IMR-90 (cell line): Measurements from ENCODE around the gene PIMREG. TPM values are rescaled to one million over a fixed set of nuclear protein-coding genes. Genes with fewer than 3 reads are reported as not detected.

Experiments used
- ATAC-seq: fragments of 200-7000 bp; cut with Tn5 transposase; 2 replicates; pipeline ENCODE4 v1.9.1; 2020; ENCODE audit warnings: low read depth, mild to moderate bottlenecking, moderate library complexity
- BruUV-seq: library from RNA; stranded (reverse); fragments of 400-500 nt; replicated peaks from 2 replicates; lab custom pipeline; 2021; lab: Mats Ljungman, UMichigan
- CTCF ChIA-PET: fragments of 300-600 bp; formaldehyde crosslinking; extraction: SDS; loops from one replicate; lab custom pipeline; 2021; ENCODE audit warnings: antibody characterized with exemption; lab: Yijun Ruan, JAX
- POLR2A ChIA-PET: fragments of 300-600 bp; sonication (Branson Sonifier 250); formaldehyde crosslinking; loops from one replicate; lab custom pipeline; 2022; ENCODE audit warnings: antibody characterized with exemption; ENCODE audit not compliant: unreplicated experiment; lab: Charles Lee
- DNase-seq: peaks from one replicate; pipeline ENCODE4 v3.0.0; 2013
- H2AFZ ChIP-seq: replicated peaks from 2 replicates; pipeline ENCODE3; 2013; ENCODE audit warnings: low read length, mild to moderate bottlenecking; ENCODE audit not compliant: poor library complexity
- H2AK5ac ChIP-seq: 2 replicates; pipeline ENCODE4 v1.6.1; 2013; ENCODE audit warnings: low read depth, low read length, inconsistent platforms
- H2AK9ac ChIP-seq: replicated peaks from 2 replicates; pipeline ENCODE3; 2013; ENCODE audit warnings: mild to moderate bottlenecking, low read depth, low read length, moderate library complexity; ENCODE audit not compliant: poor library complexity
- H2BK120ac ChIP-seq: 2 replicates; pipeline ENCODE4 v1.6.1; 2013; ENCODE audit warnings: low read depth, low read length, inconsistent platforms
- H2BK15ac ChIP-seq: 3 replicates; pipeline ENCODE4 v1.6.1; 2013; ENCODE audit warnings: low read depth, low read length, inconsistent platforms
- H2BK20ac ChIP-seq: 2 replicates; pipeline ENCODE4 v1.6.1; 2013; ENCODE audit warnings: low read depth, mild to moderate bottlenecking, inconsistent platforms, low read length, moderate library complexity
- H2BK5ac ChIP-seq: 2 replicates; pipeline ENCODE4 v1.6.1; 2013; ENCODE audit warnings: mild to moderate bottlenecking, low read depth, low read length, inconsistent platforms; ENCODE audit not compliant: poor library complexity, severe bottlenecking
- H3K14ac ChIP-seq: replicated peaks from 2 replicates; pipeline ENCODE4 v1.6.1; 2013; ENCODE audit warnings: low read depth, low read length, inconsistent platforms
- H3K18ac ChIP-seq: 2 replicates; pipeline ENCODE4 v1.6.1; 2013; ENCODE audit warnings: low read depth, low read length, control low read depth
- H3K23ac ChIP-seq: 2 replicates; pipeline ENCODE4 v1.6.1; 2013; ENCODE audit warnings: low read depth, low read length, inconsistent platforms
- H3K27ac ChIP-seq: 2 replicates; pipeline ENCODE4 v1.5.1; 2013; ENCODE audit warnings: mild to moderate bottlenecking, control low read depth, low read length; ENCODE audit not compliant: insufficient read depth
- H3K27me3 ChIP-seq: 2 replicates; pipeline ENCODE4 v1.6.1; 2013; ENCODE audit warnings: low read length; ENCODE audit not compliant: control insufficient read depth, insufficient read depth
- H3K36me3 ChIP-seq: 2 replicates; pipeline ENCODE4 v1.6.1; 2013; ENCODE audit warnings: low read length, mixed read lengths; ENCODE audit not compliant: control insufficient read depth, insufficient read depth
- H3K4ac ChIP-seq: 2 replicates; pipeline ENCODE4 v1.6.1; 2013; ENCODE audit warnings: low read depth, low read length, inconsistent platforms
- H3K4me1 ChIP-seq: 2 replicates; pipeline ENCODE4 v1.6.1; 2013; ENCODE audit warnings: low read length, mixed read lengths; ENCODE audit not compliant: control insufficient read depth, insufficient read depth
- H3K4me2 ChIP-seq: 2 replicates; pipeline ENCODE4 v1.6.1; 2013; ENCODE audit warnings: low read depth, mild to moderate bottlenecking, control low read depth, low read length, moderate library complexity
- H3K4me3 ChIP-seq: 2 replicates; pipeline ENCODE4 v1.5.1; 2013; ENCODE audit warnings: low read depth, mild to moderate bottlenecking, control low read depth, low read length, moderate library complexity; ENCODE audit not compliant: insufficient read depth
- H3K56ac ChIP-seq: 2 replicates; pipeline ENCODE4 v1.6.1; 2013; ENCODE audit warnings: low read length, inconsistent platforms; ENCODE audit not compliant: insufficient read depth; ENCODE audit errors: extremely low read depth
- H3K79me1 ChIP-seq, 2 experiments: 2 replicates each; pipeline ENCODE4 v1.6.1; 2013; ENCODE audit warnings: low read length in 2 of 2, inconsistent platforms in 1 of 2, low read depth in 1 of 2
- H3K9ac ChIP-seq: 2 replicates; pipeline ENCODE4 v1.6.1; 2013; ENCODE audit warnings: low read depth, low read length, control low read depth
- H3K9me1 ChIP-seq: 2 replicates; pipeline ENCODE4 v1.6.1; 2013; ENCODE audit warnings: low read length, inconsistent platforms; ENCODE audit not compliant: insufficient read depth
- H3K9me3 ChIP-seq: 2 replicates; pipeline ENCODE4 v1.6.1; 2013; ENCODE audit warnings: low read length; ENCODE audit not compliant: control insufficient read depth, insufficient read depth
- H4K20me1 ChIP-seq: 2 replicates; pipeline ENCODE4 v1.6.1; 2013; ENCODE audit warnings: low read length, inconsistent platforms; ENCODE audit not compliant: insufficient read depth
- H4K5ac ChIP-seq: 2 replicates; pipeline ENCODE4 v1.6.1; 2013; ENCODE audit warnings: mild to moderate bottlenecking, low read depth, low read length, control low read depth
- H4K8ac ChIP-seq, 2 experiments: 2 replicates each; pipeline ENCODE4 v1.6.1; 2013; ENCODE audit warnings: low read depth in 2 of 2, low read length in 2 of 2, control low read depth in 1 of 2, inconsistent platforms in 1 of 2
- H4K91ac ChIP-seq: 2 replicates; pipeline ENCODE4 v1.6.1; 2013; ENCODE audit warnings: low read depth, low read length, inconsistent platforms; ENCODE audit not compliant: insufficient read depth
- BHLHE40 ChIP-seq: fragments of 150-350 bp; IDR thresholded peaks from 2 replicates; pipeline ENCODE4 v1.6.1; 2016; ENCODE audit warnings: mild to moderate bottlenecking, low read depth, low read length
- CEBPB ChIP-seq: IDR thresholded peaks from 2 replicates; pipeline ENCODE4 v1.6.1; 2012; ENCODE audit warnings: low read depth, low read length, improper control_type of control experiment
- CHD1 ChIP-seq: IDR thresholded peaks from 2 replicates; pipeline ENCODE4 v1.6.1; 2012; ENCODE audit warnings: low read depth, low read length, improper control_type of control experiment
- CTCF ChIP-seq: conservative IDR thresholded peaks from 2 replicates; pipeline ENCODE4 v1.5.1; 2012; ENCODE audit warnings: mild to moderate bottlenecking, low read depth, low read length, improper control_type of control experiment
- ELK1 ChIP-seq: fragments of 150-350 bp; IDR thresholded peaks from 2 replicates; pipeline ENCODE4 v1.6.1; 2016; ENCODE audit warnings: low read depth, mild to moderate bottlenecking, low read length, moderate library complexity, borderline replicate concordance
- FOS ChIP-seq: fragments of 150-350 bp; IDR thresholded peaks from 2 replicates; pipeline ENCODE4 v1.6.1; 2016; ENCODE audit warnings: low read depth, low read length
- MAFK ChIP-seq: IDR thresholded peaks from 2 replicates; pipeline ENCODE4 v1.6.1; 2012; ENCODE audit warnings: low read depth, low read length, improper control_type of control experiment
- MAZ ChIP-seq: IDR thresholded peaks from 2 replicates; pipeline ENCODE4 v1.6.1; 2012; ENCODE audit warnings: low read depth, mild to moderate bottlenecking, low read length, improper control_type of control experiment, moderate library complexity, borderline replicate concordance
- MXI1 ChIP-seq: IDR thresholded peaks from 2 replicates; pipeline ENCODE4 v1.6.1; 2012; ENCODE audit warnings: low read depth, mild to moderate bottlenecking, low read length, moderate library complexity, borderline replicate concordance
- NFE2L2 ChIP-seq: fragments of 150-350 bp; IDR thresholded peaks from 2 replicates; pipeline ENCODE4 v1.6.1; 2016; ENCODE audit warnings: low read depth, mild to moderate bottlenecking, low read length
- POLR2A ChIP-seq: IDR thresholded peaks from 2 replicates; pipeline ENCODE4 v1.6.1; 2012; ENCODE audit warnings: mild to moderate bottlenecking, low read depth, low read length
- RAD21 ChIP-seq: IDR thresholded peaks from 2 replicates; pipeline ENCODE4 v1.6.1; 2012; ENCODE audit warnings: low read length, improper control_type of control experiment
- RCOR1 ChIP-seq: IDR thresholded peaks from 2 replicates; pipeline ENCODE4 v1.6.1; 2012; ENCODE audit warnings: mild to moderate bottlenecking, low read length, improper control_type of control experiment; ENCODE audit not compliant: insufficient replicate concordance
- RFX5 ChIP-seq: IDR thresholded peaks from 2 replicates; pipeline ENCODE4 v1.8.0; 2012; ENCODE audit warnings: low read depth, mild to moderate bottlenecking, low read length, moderate library complexity
- SMC3 ChIP-seq: fragments of 150-350 bp; IDR thresholded peaks from 2 replicates; pipeline ENCODE4 v1.6.1; 2016; ENCODE audit warnings: low read depth, mild to moderate bottlenecking, antibody characterized with exemption, low read length, moderate library complexity
- USF2 ChIP-seq: fragments of 150-350 bp; IDR thresholded peaks from 2 replicates; pipeline ENCODE4 v1.6.1; 2017; ENCODE audit warnings: mild to moderate bottlenecking, antibody characterized with exemption, low read length, low read depth
- WGBS, 2 experiments: methylation state at CpG; one replicate each; pipeline versions ENCODE4 v1.1.5 to v1.1.7; 2013; ENCODE audit warnings: missing lambda C conversion rate in 2 of 2; ENCODE audit not compliant: insufficient read length in 1 of 2; ENCODE audit errors: extremely low coverage in 2 of 2; 5-methylcytosine and 5-hydroxymethylcytosine counted together
- dilution Hi-C: fragments of 300-500 bp; cut with HindIII; formaldehyde crosslinking; loops from one replicate; pipeline ENCODE4 v1.14.3; 2018; ENCODE audit warnings: low sequenced_read_pairs; ENCODE audit not compliant: unreplicated experiment
- in situ Hi-C: fragments of 300-500 bp; cut with MboI; formaldehyde crosslinking; loops from 3 replicates; pipeline ENCODE4 v1.14.3; 2019; ENCODE audit warnings: low sequenced_read_pairs, inconsistent platforms, mixed read lengths
- intact Hi-C: fragments of 100-400 bp; cut with micrococcal nuclease; formaldehyde crosslinking; loops from 2 replicates; pipeline ENCODE4 v1.10.0; 2022
- polyA plus RNA-seq, 3 experiments: library from polyadenylated mRNA; depleted of rRNA; stranded (reverse); fragments of >200 nt; gene quantifications; 2 replicates each; pipeline ENCODE4 v1.2.3, GENCODE V29; 2012; ENCODE audit warnings: low replicate concordance in 1 of 3
- total RNA-seq: library from RNA; depleted of rRNA; stranded (reverse); fragments of >200 nt; gene quantifications from 2 replicates; pipeline ENCODE4 v1.2.3, GENCODE V29; 2012

PIMREG gene
- total and polyA plus RNA-seq, 2 of the 4 experiments (the other 2 are of a cell fraction): 21.5 to 25.9 TPM

- dilution Hi-C loops: no loop called here
- H2BK120ac ChIP-seq: no peak overlapping the region
- no peak overlapping the region for H2BK15ac ChIP-seq
- no peak overlapping the region for H3K4ac ChIP-seq
- H3K4me2 ChIP-seq: no peak overlapping the region
- H3K18ac ChIP-seq: no peak overlapping the region
- no peak overlapping the region for H4K5ac ChIP-seq
- H3K4me1 ChIP-seq: no peaks in the 10 kb centered on the region
- no peaks in the 10 kb centered on the region for H4K20me1 ChIP-seq
- H3K14ac ChIP-seq: no peak overlapping the region
- H4K8ac ChIP-seq: no peak overlapping the region
- no peak overlapping the region for H2AFZ ChIP-seq
- no TSS peak for BruUV-seq
- WGBS, 2 experiments: 86% methylated on average over 2 of the region's 6 CpGs; no CpG with 5 or more reads in 1 of the 2 experiments
- H3K27ac ChIP-seq: no peak overlapping the region
- ChIA-PET CTCF (no interaction called here), POLR2A (no interaction called here)
- in situ Hi-C loops: loop anchor here (25.0 kb wide), 1 partner anchor 215 kb away; no protein-coding TSS in a partner anchor
- H2BK20ac ChIP-seq: no peak overlapping the region
- no peak for DNase-seq
- H2BK5ac ChIP-seq: no peak overlapping the region
- H3K56ac ChIP-seq: no peak overlapping the region
- 0 out of 2 replicates have a peak, but pooled peaks cover 2% of the 10 kb centered on the region for H3K27me3 ChIP-seq
- no peaks in the 10 kb centered on the region for H3K36me3 ChIP-seq
- H3K4me3 ChIP-seq: no peak overlapping the region
- ATAC-seq: no peak
- no peak overlapping the region for H3K9ac ChIP-seq
- no peaks in the 10 kb centered on the region for H3K79me1 ChIP-seq
- H3K23ac ChIP-seq: no peak overlapping the region
- TF ChIP-seq USF2 (no peak), FOS (no peak), CEBPB (no peak), CHD1 (no peak), RCOR1 (no peak), MXI1 (no peak), RAD21 (no peak), NFE2L2 (no peak), MAZ (no peak), SMC3 (no peak), RFX5 (no peak), POLR2A (no peak), CTCF (no peak), ELK1 (no peak), MAFK (no peak), BHLHE40 (no peak)
- H2AK5ac ChIP-seq: no peak overlapping the region
- no peaks in the 10 kb centered on the region for H3K9me3 ChIP-seq
- no peak overlapping the region for H4K91ac ChIP-seq
- no peaks in the 10 kb centered on the region for H3K9me1 ChIP-seq
- intact Hi-C loops: loop anchor here (10.0 kb wide), 1 partner anchor 107 kb away; no protein-coding TSS in a partner anchor
- H2AK9ac ChIP-seq: no peak overlapping the region
Measured at GRCh38 chr17:6402258-6402657, 42.0 kb upstream of the PIMREG start.
